ENCODE results near the gene IL18.

- TF ChIP-seq TARDBP (IDR thresholded peaks at IDR 0.05) (no peak), HDGF (IDR thresholded peaks at IDR 0.05; ENCODE audit: borderline replicate concordance) (no peak), SP1 (IDR thresholded peaks at IDR 0.05) (no peak), ELF4 (IDR thresholded peaks at IDR 0.05) (no peak), ARNT (IDR thresholded peaks at IDR 0.05) (no peak), ZNF384 (IDR thresholded peaks at IDR 0.05) (no peak), FOXK2 (IDR thresholded peaks at IDR 0.05) (no peak), FOXA1 (IDR thresholded peaks at IDR 0.05) (no peak)
- TF ChIP-seq, protein P1, sequence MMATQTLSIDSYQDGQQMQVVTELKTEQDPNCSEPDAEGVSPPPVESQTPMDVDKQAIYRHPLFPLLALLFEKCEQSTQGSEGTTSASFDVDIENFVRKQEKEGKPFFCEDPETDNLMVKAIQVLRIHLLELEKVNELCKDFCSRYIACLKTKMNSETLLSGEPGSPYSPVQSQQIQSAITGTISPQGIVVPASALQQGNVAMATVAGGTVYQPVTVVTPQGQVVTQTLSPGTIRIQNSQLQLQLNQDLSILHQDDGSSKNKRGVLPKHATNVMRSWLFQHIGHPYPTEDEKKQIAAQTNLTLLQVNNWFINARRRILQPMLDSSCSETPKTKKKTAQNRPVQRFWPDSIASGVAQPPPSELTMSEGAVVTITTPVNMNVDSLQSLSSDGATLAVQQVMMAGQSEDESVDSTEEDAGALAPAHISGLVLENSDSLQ (IDR thresholded peaks at IDR 0.05) = no peak
Measured at GRCh38 chr11:112123129-112123528, 40.8 kb downstream of the IL18 start.

Measured in HEK293T (cell line).